Activated CD8-positive, alpha-beta memory T cell treated with anti-CD3 and anti-CD28 coated beads for 4 hours (primary cell): ENCODE results near the gene PMPCB.
"Not testable (repeated sequence)": the region's sequence is repeated elsewhere in the genome, so short reads cannot be mapped to it uniquely, and the experiment has no call there.

ENCODE experiments used
- DNase-seq, 2 donors: peaks; one replicate each; pipeline ENCODE4 v3.0.0-alpha.2; 2020; ENCODE audit warnings: low read depth in 2 of 2

Gene PMPCB

DNA sequence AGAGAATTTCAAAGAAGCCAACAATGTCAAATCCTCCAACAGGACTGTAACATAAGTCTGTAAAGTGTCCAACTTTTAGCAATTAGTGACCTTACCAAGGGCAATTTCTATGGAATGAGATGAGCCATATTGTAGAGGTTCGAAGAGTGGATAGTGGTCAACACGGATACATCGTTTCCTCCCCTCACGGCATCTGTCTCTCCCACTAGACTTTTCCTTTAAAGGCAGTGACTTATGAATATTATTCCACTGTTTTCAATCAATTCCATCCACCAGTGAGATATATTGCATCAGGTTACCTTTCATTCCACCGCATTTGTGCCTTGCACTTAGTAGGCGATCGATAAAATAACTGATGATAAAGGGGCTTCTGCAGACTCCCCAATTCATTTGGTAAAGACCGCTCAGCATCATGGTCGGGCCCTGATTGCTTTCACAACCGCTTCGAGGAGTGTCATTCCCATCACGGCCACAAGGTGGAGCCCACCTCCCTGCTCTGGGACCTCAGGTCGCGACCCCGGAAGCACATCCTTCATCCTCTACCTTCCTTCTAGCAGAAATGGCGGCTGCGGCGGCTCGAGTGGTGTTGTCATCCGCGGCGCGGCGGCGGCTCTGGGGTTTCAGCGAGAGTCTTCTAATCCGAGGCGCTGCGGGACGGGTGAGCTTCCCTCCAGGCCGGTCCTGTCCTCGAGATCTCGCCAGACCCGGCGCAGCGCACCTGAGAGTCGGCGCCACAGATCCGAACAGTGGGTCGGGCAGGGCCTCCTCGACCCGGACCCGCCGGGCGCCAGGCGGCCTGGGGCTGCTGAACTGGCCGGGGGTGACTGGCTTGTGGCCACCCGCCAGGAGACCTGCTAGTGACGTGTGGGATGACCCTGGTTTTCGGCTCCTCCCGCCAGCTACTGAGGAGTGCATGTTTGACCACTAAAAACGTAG lies at the start of gene PMPCB:
PMPCB (plus strand) TSS at position 535 of the 936 bp plus-strand sequence; CDS start at position 560, 25 bp downstream.
- DNase-seq, result peak; percentile 92

DNA sequence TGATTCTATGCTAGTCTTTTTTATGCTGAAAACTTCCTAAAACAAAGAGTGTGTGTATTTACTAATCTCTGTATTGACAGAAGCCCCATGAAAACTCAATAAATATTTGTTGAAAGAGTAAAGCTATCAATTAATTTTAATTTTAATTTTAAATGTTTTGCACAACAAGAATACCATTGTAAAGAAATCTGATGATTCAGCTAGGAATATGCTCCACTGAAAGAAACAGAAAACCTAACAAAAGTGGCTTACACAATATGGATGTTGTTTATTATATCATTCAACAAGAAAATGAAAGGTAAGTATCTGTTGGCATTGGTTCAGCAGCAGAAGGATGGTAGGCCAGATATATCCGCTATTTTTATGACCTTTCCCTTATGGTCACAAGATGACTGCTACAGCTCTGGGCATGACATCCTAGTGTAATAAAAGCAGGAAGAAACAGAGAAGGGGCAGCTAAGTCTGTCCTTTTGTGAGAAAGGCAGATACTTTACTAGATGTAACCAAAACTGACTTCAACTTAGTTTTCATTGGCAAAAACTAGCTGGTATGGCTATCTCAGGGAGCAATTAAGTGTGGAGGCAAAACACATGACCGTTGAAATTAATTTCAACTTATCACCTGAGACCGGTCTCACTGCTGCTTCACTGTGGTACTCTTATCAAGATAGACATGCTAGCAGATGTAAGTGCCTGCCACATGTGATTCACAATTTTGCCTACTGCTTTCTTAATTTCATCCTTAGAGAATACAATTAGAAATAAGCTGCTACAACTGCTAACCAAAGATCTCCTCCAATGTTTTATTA lies 43.3 kb upstream of the PMPCB start:
- DNase-seq, result not testable (repeated sequence)

- not testable (repeated sequence) for DNase-seq
Observed at GRCh38 chr7:103264054-103264453, 33.2 kb upstream of the PMPCB start.

DNA sequence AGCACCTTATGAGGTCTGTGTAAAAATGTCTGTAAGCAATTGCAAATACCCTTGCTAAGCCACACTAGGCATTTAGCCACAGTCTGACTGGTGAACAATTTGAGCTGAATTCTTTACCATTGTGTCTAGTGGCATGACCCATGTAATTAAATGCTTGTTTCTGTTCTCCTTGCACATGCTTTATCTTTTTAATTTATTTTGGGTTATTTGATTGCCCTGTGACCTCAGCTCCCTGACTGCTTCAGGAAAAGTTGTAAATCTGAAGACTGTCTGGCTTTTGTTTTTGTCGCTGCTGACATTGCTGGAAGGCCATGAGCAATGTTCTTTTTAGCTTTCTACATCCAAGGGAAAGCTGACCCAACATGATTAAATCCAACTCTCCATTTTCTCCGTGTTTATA lies 31.0 kb upstream of the PMPCB start:
- DNase-seq, result not testable (repeated sequence)

DNA sequence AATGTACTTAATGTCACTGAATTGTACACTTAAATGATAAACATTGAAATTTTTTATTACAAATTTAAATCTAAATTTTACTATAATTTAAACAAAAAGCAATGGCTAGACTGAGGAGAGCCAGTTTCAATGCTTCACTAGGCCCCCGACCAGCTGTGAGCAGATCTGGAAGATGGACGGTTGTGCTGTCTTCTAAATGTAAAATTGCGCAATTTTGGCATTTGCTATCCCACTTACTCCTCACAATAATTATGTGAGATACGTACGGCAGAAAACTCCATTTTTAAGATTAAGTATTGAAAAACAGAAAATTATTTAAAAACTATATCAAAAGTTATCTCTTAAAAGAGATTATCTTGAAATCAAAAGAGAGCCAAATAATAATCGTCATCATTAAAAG lies 23.9 kb upstream of the PMPCB start:
- DNase-seq, result not testable (repeated sequence)

- DNase-seq, result not testable (repeated sequence)
Observed at GRCh38 chr7:103274867-103275266, 22.4 kb upstream of the PMPCB start.

GRCh38 chr7:103278195-103278594 lies 19.0 kb upstream of the PMPCB start:
- DNase-seq, result not testable (repeated sequence)

- DNase-seq, result not testable (repeated sequence)
Observed at GRCh38 chr7:103279636-103279962, 17.6 kb upstream of the PMPCB start.

DNA sequence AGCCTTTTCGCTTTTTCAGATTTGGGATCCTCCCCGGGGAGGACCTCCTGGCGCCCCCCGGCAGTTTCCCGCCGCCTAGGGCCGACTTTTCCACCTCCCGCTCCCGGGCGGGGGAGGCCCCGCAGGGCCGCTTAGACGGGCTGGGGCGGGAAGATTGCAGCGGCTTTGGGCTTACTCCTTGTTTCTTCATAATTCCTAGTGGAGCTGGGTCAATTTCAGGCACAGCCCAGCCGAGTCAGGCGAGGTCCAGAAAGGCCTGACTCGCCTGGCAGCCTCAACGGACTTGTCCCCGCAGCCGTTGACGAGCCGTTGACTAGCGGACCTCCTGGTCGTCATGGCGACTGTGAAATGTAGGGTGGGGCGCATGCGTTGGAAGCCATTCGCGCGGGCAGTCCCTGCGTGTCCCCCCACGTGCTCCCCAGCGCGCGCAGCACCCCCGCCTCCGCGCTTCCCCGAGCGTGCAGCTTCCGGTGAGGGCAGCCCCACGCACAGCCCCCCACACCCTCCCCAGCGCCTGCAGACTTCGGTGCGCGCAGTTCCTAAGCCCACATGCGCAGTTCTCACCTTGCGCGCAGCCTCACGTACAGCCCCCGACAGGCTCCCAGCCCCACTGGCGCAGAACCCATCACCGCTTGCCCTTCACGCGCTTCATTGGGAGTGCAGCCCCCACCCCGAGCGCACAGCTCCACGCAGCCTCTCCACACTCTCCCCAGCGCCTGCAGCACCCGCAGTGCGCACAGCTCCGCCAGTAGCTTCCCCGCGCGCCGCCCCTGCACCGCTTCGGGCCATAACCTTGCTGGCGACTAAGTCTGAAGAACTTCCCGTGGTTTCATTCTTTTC lies 17.1 kb upstream of the PMPCB start:
- DNase-seq, result peak; percentile 87 to 89

- peak in 1 of 2 donors; percentile 2 for DNase-seq
Observed at GRCh38 chr7:103280803-103281155, 16.5 kb upstream of the PMPCB start.

GRCh38 chr7:103282802-103283427 lies 14.3 kb upstream of the PMPCB start:
- not testable (repeated sequence) for DNase-seq

DNA sequence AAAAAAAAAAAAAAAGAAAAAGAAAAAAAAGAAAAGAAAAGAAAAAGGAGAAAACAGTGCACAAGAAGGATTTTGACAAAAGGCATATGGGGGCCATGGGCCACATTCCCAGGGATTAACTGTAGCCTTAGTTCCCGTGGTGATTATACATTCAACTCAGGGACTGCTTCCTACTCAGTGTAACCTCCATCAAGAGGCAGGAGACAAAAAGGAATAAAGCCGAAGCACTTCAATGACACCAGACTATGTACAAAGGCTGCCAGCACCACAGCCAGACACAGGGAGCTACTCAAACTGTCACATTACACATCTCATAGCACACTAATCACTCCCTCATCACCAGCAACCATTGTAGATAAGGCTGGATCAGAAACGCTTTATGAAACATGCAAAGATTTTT lies 5.1 kb upstream of the PMPCB start:
- no peak for DNase-seq

DNA sequence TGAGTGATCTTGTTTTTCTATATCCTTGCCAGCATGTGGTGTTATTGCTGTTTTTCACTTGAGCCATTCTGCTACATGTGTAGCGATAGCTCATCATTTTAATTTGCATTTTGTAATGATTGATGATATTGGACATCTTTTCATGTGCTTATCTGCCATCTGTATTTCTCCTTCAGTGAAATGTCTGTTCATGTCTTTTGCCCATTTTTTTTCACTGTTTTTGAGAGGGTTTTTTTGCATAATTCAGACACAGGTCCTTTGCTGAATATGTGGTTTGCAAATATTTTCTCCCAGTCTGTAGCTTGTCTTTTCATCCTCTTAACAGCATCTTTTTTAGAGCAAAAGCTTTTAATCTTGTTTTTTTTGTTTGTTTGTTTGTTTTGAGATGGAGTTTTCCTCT lies 3.7 kb upstream of the PMPCB start:
- no peak for DNase-seq

DNA sequence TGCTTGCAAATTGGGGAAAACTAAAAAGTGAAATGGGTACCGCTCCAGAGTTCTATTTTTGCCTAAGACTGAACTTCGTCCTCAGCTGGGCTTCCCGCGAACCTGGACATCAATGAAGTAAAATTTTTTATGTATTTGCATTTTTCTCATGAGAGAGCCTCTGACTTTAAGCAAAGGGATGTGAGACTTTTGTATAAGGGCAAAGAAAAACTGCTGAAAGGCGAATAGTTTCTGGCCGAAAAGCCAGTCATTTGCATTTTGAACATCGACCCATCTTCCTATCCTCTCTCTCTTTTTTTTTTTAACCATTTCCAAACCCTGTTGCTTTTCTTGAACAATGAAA lies 573 bp downstream of the PMPCB start:
- DNase-seq, result no peak

DNA sequence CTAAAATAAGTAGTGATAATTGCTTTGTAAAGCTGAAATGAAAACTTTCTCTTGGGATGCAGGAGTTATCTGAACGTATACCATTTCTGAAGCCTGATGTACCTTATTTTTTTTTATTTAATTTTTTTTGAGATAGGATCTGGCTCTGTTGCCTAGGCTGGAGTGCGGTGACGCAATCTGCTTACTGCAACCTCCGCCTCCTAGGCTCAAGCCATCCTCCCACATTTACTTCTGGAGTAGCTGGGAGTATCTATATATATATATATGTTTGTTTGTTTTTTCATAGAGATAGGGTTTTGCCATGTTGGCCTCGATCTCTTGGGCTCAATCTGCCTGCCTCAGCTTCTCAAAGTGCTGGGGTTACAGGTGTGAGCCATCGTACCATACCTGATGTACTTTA lies 2.4 kb downstream of the PMPCB start:
- DNase-seq, result no peak

GRCh38 chr7:103301441-103301840 lies 4.2 kb downstream of the PMPCB start:
- no peak for DNase-seq

GRCh38 chr7:103307503-103308231 lies 10.4 kb downstream of the PMPCB start:
- DNase-seq, result no peak

DNA sequence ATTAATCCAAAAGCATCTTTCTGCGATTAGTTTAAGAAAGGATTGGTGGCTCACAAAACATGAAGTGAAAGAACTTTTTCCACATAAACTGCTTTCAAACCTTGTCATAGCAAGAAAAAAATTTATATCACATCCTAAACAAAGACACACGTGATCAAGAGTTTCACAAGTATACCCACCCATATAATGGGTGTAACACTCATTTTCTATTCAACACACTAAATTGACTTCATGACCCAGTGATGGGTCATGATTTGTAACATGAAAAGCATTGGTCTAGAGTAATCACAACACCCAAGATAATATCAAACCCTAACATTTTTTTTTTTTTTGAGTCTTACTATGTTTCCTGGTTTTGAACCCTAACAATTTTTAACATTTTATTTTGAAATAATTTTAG lies 17.6 kb downstream of the PMPCB start:
- DNase-seq, result no peak

- no peak for DNase-seq
Observed at GRCh38 chr7:103316380-103316941, 19.2 kb downstream of the PMPCB start.

DNA sequence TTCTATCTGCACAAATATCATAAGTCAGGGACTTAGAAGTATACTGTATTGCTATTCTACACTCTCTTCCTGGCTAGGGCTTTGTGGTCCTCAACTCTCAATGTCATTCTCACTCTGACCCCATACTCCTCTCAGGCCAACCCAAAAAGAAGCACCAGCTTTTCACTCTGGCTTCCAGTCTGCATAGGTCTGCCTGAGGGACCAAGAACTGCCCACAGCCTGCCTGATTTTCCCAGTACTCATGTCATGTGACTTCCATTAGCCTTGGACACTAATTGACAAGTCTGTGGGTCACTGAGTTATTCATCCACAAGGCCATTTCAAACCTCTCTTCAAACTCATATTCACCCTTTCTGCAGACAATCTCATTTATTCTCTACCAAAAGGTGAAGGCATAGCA lies 19.8 kb downstream of the PMPCB start:
- DNase-seq, result no peak

GRCh38 chr7:103325744-103326143 lies 28.5 kb downstream of the PMPCB start:
- DNase-seq, result no peak
